ENCODE data around the gene LIME1. TPM values are rescaled to one million over a fixed set of nuclear protein-coding genes. Genes with fewer than 3 reads are reported as not detected.

The LIME1 gene
- total and polyA plus RNA-seq, 2 of the 8 experiments (the other 6 are each of a cell fraction or from before 2014, with no cell fraction given) = 4.5 to 5.9 TPM

DNA sequence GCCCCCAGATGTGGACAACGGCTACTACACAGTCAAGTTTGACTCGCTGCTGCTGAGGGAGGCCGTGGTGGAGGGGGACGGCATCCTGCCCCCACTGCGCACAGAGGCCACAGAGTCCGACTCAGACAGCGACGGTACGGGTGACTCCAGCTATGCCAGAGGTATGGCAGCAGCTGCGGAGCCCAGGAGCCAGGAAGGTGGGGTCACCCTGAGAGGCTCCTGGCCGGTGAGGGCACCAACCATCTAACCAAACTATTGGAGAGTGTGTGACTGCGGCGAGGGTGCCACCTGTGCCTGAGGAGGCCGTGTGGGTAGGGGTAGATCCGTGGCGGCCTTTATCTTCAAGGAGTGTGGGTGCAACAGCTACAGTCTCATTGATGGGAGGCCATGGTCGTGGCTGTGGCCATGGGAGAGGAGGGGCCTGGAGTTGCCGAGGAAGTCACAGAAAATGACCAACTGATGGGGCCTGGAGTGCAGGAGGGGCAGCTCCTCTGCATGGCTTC, 2.8 kb upstream of the LIME1 start:
- no peak overlapping the region for H2BK12ac ChIP-seq (ENCODE audit: low read depth, low read length)
- peaks cover 6% of the 10 kb centered on the region for H3K23me2 ChIP-seq (ENCODE audit: low read depth, low read length)
- H3K27ac ChIP-seq (ENCODE audit: low read depth, low read length) = no peak overlapping the region
- H3K9me3 ChIP-seq (ENCODE audit: insufficient read depth in 2 of 2, low read depth in 1 of 2, low read length in 1 of 2) = peaks cover 0 to 4% of the 10 kb centered on the region in 2 experiments; a peak in 2 of 4 replicates
- no peak overlapping the region for H3K23ac ChIP-seq (ENCODE audit: insufficient read length)
- H3K27me3 ChIP-seq (replicated peaks in 1 of 4; ENCODE audit: control insufficient read depth in 3 of 4, extremely low read depth in 1 of 4, insufficient read depth in 3 of 4, low read length in 3 of 4) = peaks cover 0 to 10% (median 7%) of the 10 kb centered on the region in 4 experiments; a peak in 4 of 7 replicates
- no peak overlapping the region for H3K9ac ChIP-seq (replicated peaks in 1 of 4; ENCODE audit: extremely low read depth in 1 of 4, low read depth in 3 of 4, low read length in 3 of 4)
- no peak overlapping the region for H3K4me2 ChIP-seq (ENCODE audit: insufficient read depth in 1 of 2, low read depth in 2 of 2, low read length in 2 of 2)
- FAIRE-seq = no peak
- H2BK15ac ChIP-seq (ENCODE audit: low read length) = no peak overlapping the region
- peaks cover 0 to 11% (median 6%) of the 10 kb centered on the region in 4 experiments; a peak in 6 of 7 replicates for H3K4me1 ChIP-seq (replicated peaks in 1 of 4; ENCODE audit: control insufficient read depth in 3 of 4, insufficient read depth in 4 of 4, low read length in 3 of 4)
- no peak overlapping the region for H4K91ac ChIP-seq (replicated peaks; ENCODE audit: insufficient read length, low read length)
- no peak overlapping the region for H2BK5ac ChIP-seq (ENCODE audit: low read depth, low read length)
- H2BK20ac ChIP-seq (ENCODE audit: low read length) = no peak overlapping the region
- no peak overlapping the region for H4K8ac ChIP-seq (ENCODE audit: extremely low read depth, insufficient read depth, low read length)
- H3K18ac ChIP-seq (ENCODE audit: extremely low read depth, low read length) = no peak overlapping the region
- H3K36me3 ChIP-seq (ENCODE audit: control insufficient read depth in 2 of 4, insufficient read depth in 4 of 4, low read length in 3 of 4) = peaks cover 0 to 14% (median 7%) of the 10 kb centered on the region in 4 experiments; a peak in 5 of 8 replicates
- peaks cover 16% of the 10 kb centered on the region for H3K79me1 ChIP-seq (ENCODE audit: low read depth, low read length)
- peaks cover 0 to 8% of the 10 kb centered on the region in 2 experiments; a peak in 1 of 4 replicates for H3K79me2 ChIP-seq (ENCODE audit: control insufficient read depth in 1 of 2, insufficient read depth in 2 of 2, low read length in 2 of 2)
- H3K14ac ChIP-seq (ENCODE audit: insufficient read length) = no peak overlapping the region
- ChIA-PET CTCF (ENCODE audit: partially characterized antibody) (interaction anchor here (1.0 to 1.4 kb wide), 3 partner anchors 17 to 166 kb away, joined by 3 to 4 read pairs (median 4); no protein-coding TSS in a partner anchor), POLR2A (ENCODE audit: partially characterized antibody) (interaction anchor here (0.7 to 1.9 kb wide), 7 partner anchors 8 to 56 kb away, joined by 3 to 7 read pairs (median 3); no protein-coding TSS in a partner anchor)
- 95% methylated on average over 18 of the region's 18 CpGs; no CpG with 5 or more reads in 1 of the 2 experiments for WGBS, 2 experiments (ENCODE audit: extremely low coverage in 1 of 2, insufficient coverage in 1 of 2, insufficient read length in 1 of 2, insufficient replicate concordance in 2 of 2, low coverage in 1 of 2, low lambda C conversion rate in 2 of 2, missing lambda C conversion rate in 1 of 2)
- H3K4me3 ChIP-seq (ENCODE audit: extremely low read depth in 1 of 4, insufficient read depth in 2 of 4, low read depth in 3 of 4, low read length in 4 of 4) = no peak overlapping the region
- no peak overlapping the region for H4K5ac ChIP-seq (ENCODE audit: insufficient read length, low read depth, low read length)
- H3K4ac ChIP-seq (replicated peaks; ENCODE audit: insufficient read length, low read depth, low read length) = no peak overlapping the region
- no peak overlapping the region for H2BK120ac ChIP-seq (replicated peaks; ENCODE audit: low read depth, low read length)
- H2AK5ac ChIP-seq (ENCODE audit: low read depth, low read length) = no peak overlapping the region
- H2AFZ ChIP-seq (ENCODE audit: low read length) = no peak overlapping the region
- H3K56ac ChIP-seq (replicated peaks; ENCODE audit: insufficient read length, low read depth, low read length) = no peak overlapping the region
- peaks cover 5 to 46% of the 10 kb centered on the region in 2 experiments for H4K20me1 ChIP-seq (replicated peaks in 1 of 2; ENCODE audit: control insufficient read depth in 1 of 2, insufficient read depth in 2 of 2, low read length in 2 of 2)
- no peak for DNase-seq (ENCODE audit: low read depth in 1 of 2, low spot score in 2 of 2)
- TF ChIP-seq CTBP2 (IDR thresholded peaks at IDR 0.05; ENCODE audit: borderline replicate concordance, insufficient read depth, insufficient read length, low read length) = no peak
- no peak for TF ChIP-seq SIRT6 (IDR thresholded peaks at IDR 0.05; ENCODE audit: low read length)
- TF ChIP-seq CHD1 (IDR thresholded peaks at IDR 0.05; ENCODE audit: low read depth, low read length) = no peak
- no peak for TF ChIP-seq NRF1 (IDR thresholded peaks at IDR 0.05; ENCODE audit: low read depth, low read length)
- no peak for TF ChIP-seq POLR2A (IDR thresholded peaks at IDR 0.05; ENCODE audit: control extremely low read depth in 1 of 2, low read depth in 2 of 2, low read length in 2 of 2)
- TF ChIP-seq JUN (IDR thresholded peaks at IDR 0.05; ENCODE audit: low read depth, low read length) = no peak
- TF ChIP-seq EP300 (IDR thresholded peaks at IDR 0.05; ENCODE audit: borderline replicate concordance in 1 of 2, low read depth in 2 of 2, low read length in 2 of 2) = no peak
- TF ChIP-seq HDAC6 (IDR thresholded peaks at IDR 0.05; ENCODE audit: low read depth, low read length) = no peak
- no peak for TF ChIP-seq CBX5 (IDR thresholded peaks at IDR 0.05; ENCODE audit: low read depth, low read length)
- no peak for TF ChIP-seq GABPA (IDR thresholded peaks at IDR 0.05; ENCODE audit: borderline replicate concordance, insufficient read depth, low read length)
- TF ChIP-seq TBP (IDR thresholded peaks at IDR 0.05; ENCODE audit: low read depth, low read length) = no peak
- no peak for TF ChIP-seq NANOG (IDR thresholded peaks at IDR 0.05; ENCODE audit: insufficient read depth, low read depth, low read length, poor library complexity, severe bottlenecking)
- TF ChIP-seq, protein P1, sequence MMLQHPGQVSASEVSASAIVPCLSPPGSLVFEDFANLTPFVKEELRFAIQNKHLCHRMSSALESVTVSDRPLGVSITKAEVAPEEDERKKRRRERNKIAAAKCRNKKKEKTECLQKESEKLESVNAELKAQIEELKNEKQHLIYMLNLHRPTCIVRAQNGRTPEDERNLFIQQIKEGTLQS (IDR thresholded peaks at IDR 0.05; ENCODE audit: insufficient read depth, low read depth, low read length) = no peak
